K562 (cell line): ENCODE results near the gene EIF2S2. TPM values are rescaled to one million over a fixed set of nuclear protein-coding genes. Genes with fewer than 3 reads are reported as not detected.
A peak's percentile ranks its signal among the peaks of the same experiment; 100 is the strongest.

ENCODE experiments used
- ATAC-seq: fragments of 200-7000 bp; cut with Tn5 transposase; 3 replicates; pipeline ENCODE4 v1.9.1; 2020; ENCODE audit warnings: moderate library complexity
- BruUV-seq: library from RNA; stranded (reverse); fragments of 400-500 nt; replicated peaks from 2 replicates; lab custom pipeline; 2021; lab: Mats Ljungman, UMichigan
- CTCF ChIA-PET: fragments of 300-600 bp; formaldehyde crosslinking; extraction: SDS; loops from one replicate; lab custom pipeline; 2021; ENCODE audit warnings: low intra/inter-chr PET ratio; lab: Yijun Ruan, JAX
- POLR2A ChIA-PET: fragments of 300-600, 350-650 bp; sonication (Branson Sonifier 250); formaldehyde crosslinking; extraction: SDS; loops from one replicate; lab custom pipeline; 2021; ENCODE audit warnings: antibody characterized with exemption, inconsistent platforms; lab: Yijun Ruan, JAX
- DNase-seq, 4 experiments: peaks; one replicate each; pipeline versions ENCODE4 v3.0.0 to v3.0.0-alpha.2; 2011 to 2018; ENCODE audit warnings: low spot score in 3 of 4, mixed read lengths in 3 of 4; ENCODE audit errors: extremely low read depth in 1 of 4
- FAIRE-seq: peaks from 2 replicates; lab custom pipeline; 2011; peaks lifted over from hg19 to GRCh38; lab: Jason Lieb, UNC
- H2AFZ ChIP-seq: 2 replicates; pipeline ENCODE4 v1.6.0; 2011; ENCODE audit warnings: low read depth, low read length, control low read depth, inconsistent platforms
- H3K27ac ChIP-seq: fragments of 200-600 bp; 3 replicates; pipeline ENCODE4 v1.8.0; 2011; ENCODE audit warnings: low read depth, mild to moderate bottlenecking, control low read depth, inconsistent platforms, low read length, moderate library complexity, mixed read lengths; ENCODE audit errors: extremely low read depth
- H3K27me3 ChIP-seq, 2 experiments: fragments of 300-600 bp in 1 of 2; 2 replicates in 1 of 2; 3 replicates in 1 of 2; pipeline versions ENCODE4 v1.6.0 to v1.8.0; 2011; ENCODE audit warnings: inconsistent platforms in 2 of 2, low read length in 2 of 2, mild to moderate bottlenecking in 1 of 2, mixed read lengths in 1 of 2, moderate library complexity in 1 of 2; ENCODE audit not compliant: control insufficient read depth in 2 of 2, insufficient read depth in 2 of 2
- H3K36me3 ChIP-seq: fragments of 300-600 bp; 3 replicates; pipeline ENCODE4 v1.8.0; 2011; ENCODE audit warnings: mild to moderate bottlenecking, low read length, inconsistent platforms; ENCODE audit not compliant: control insufficient read depth, insufficient read depth
- H3K4me1 ChIP-seq, 2 experiments: fragments of 200-600 bp in 1 of 2; replicated peaks in 1 of 2; 2 replicates in 1 of 2; 3 replicates in 1 of 2; pipeline versions ENCODE4 v1.5.1 to v1.8.0; 2011; ENCODE audit warnings: inconsistent platforms in 2 of 2, low read length in 2 of 2, mild to moderate bottlenecking in 1 of 2, mixed read lengths in 1 of 2, moderate library complexity in 1 of 2; ENCODE audit not compliant: control insufficient read depth in 2 of 2, insufficient read depth in 2 of 2
- H3K4me2 ChIP-seq: 2 replicates; pipeline ENCODE4 v1.6.1; 2011; ENCODE audit warnings: low read length, control low read depth, inconsistent platforms, mixed read lengths; ENCODE audit not compliant: insufficient read depth
- H3K4me3 ChIP-seq: fragments of 200-600 bp; sonication (generic), shearing (Covaris generic); 2 replicates; pipeline ENCODE4 v1.5.1; 2016; ENCODE audit warnings: control low read depth, inconsistent platforms
- H3K79me2 ChIP-seq: fragments of 200-600 bp; 3 replicates; pipeline ENCODE4 v1.8.0; 2011; ENCODE audit warnings: low read length, inconsistent platforms; ENCODE audit not compliant: control insufficient read depth, insufficient read depth
- H3K9ac ChIP-seq, 2 experiments: 2 replicates each; pipeline versions ENCODE4 v1.6.0 to v1.6.1; 2011; ENCODE audit warnings: low read depth in 2 of 2, low read length in 2 of 2, control low read depth in 1 of 2, inconsistent platforms in 1 of 2, mild to moderate bottlenecking in 1 of 2, mixed read lengths in 1 of 2; ENCODE audit not compliant: insufficient read depth in 1 of 2
- H3K9me1 ChIP-seq: one replicate; pipeline ENCODE4 v1.6.0; 2011; ENCODE audit warnings: inconsistent platforms, mild to moderate bottlenecking, low read length, moderate library complexity; ENCODE audit not compliant: control insufficient read depth, insufficient read depth
- H3K9me3 ChIP-seq: replicated peaks from 2 replicates; pipeline ENCODE4 v1.5.1; 2011; ENCODE audit warnings: low read depth, low read length, inconsistent platforms; ENCODE audit not compliant: control insufficient read depth, insufficient read depth
- H4K20me1 ChIP-seq: replicated peaks from 2 replicates; pipeline ENCODE4 v1.6.1; 2011; ENCODE audit warnings: low read length, inconsistent platforms, mixed read lengths; ENCODE audit not compliant: control insufficient read depth, insufficient read depth
- CHD1 ChIP-seq: fragments of 200-600 bp; sonication (generic); IDR thresholded peaks from one replicate; pipeline ENCODE4 v1.6.1; 2012; ENCODE audit warnings: mild to moderate bottlenecking, moderate library complexity, low read length, inconsistent platforms
- ILF3 ChIP-seq: fragments of 450-650 bp; IDR thresholded peaks from 2 replicates; pipeline ENCODE4 v1.6.1; 2018; ENCODE audit warnings: antibody characterized with exemption, mild to moderate bottlenecking, moderate library complexity, borderline replicate concordance
- MEF2A ChIP-seq: IDR thresholded peaks from 2 replicates; pipeline ENCODE4 v1.6.1; 2011; ENCODE audit warnings: low read depth, mild to moderate bottlenecking, low read length, moderate library complexity; ENCODE audit not compliant: control insufficient read depth
- MEF2D ChIP-seq: conservative IDR thresholded peaks from 2 replicates; pipeline ENCODE4 v1.6.1; 2016; ENCODE audit warnings: low read depth, missing genetic modification characterization, missing compliant biosample characterization
- NCOA2 ChIP-seq, 2 experiments: fragments of 450-650 bp; IDR thresholded peaks; 2 replicates each; pipeline ENCODE4 v1.6.1; 2018; ENCODE audit warnings: mild to moderate bottlenecking in 2 of 2, moderate library complexity in 1 of 2; ENCODE audit not compliant: partially characterized antibody in 2 of 2
- NKRF ChIP-seq: fragments of 450-650 bp; IDR thresholded peaks from 2 replicates; pipeline ENCODE4 v1.6.1; 2016; ENCODE audit warnings: borderline replicate concordance
- STAG1 ChIP-seq: sonication (generic); formaldehyde crosslinking; IDR thresholded peaks from 2 replicates; pipeline ENCODE4 v1.5.0; 2020; ENCODE audit warnings: missing genetic modification reagents, borderline replicate concordance
- TBL1XR1 ChIP-seq, 2 experiments: IDR thresholded peaks; 2 replicates each; pipeline ENCODE4 v1.6.1; 2012; ENCODE audit warnings: improper control_type of control experiment in 2 of 2, low read length in 2 of 2, mild to moderate bottlenecking in 1 of 2
- USF1 ChIP-seq: sonication (generic); formaldehyde crosslinking; IDR thresholded peaks from 2 replicates; pipeline ENCODE4 v1.9.0; 2022; ENCODE audit warnings: mild to moderate bottlenecking, missing genetic modification reagents
- ZNF311 ChIP-seq: fragments of 250-450 bp; sonication (Bioruptor Pico); IDR thresholded peaks from 2 replicates; pipeline ENCODE4 v1.4.0; 2020; ENCODE audit warnings: mild to moderate bottlenecking, moderate library complexity
- WGBS: fragments of 100-300 bp; shearing (Covaris generic); methylation state at CpG from one replicate; pipeline ENCODE4 v1.1.6; 2016; ENCODE audit warnings: low coverage, mixed read lengths; ENCODE audit not compliant: insufficient coverage; ENCODE audit errors: missing lambda C conversion rate; 5-methylcytosine and 5-hydroxymethylcytosine counted together
- in situ Hi-C: fragments of 300-500 bp; cut with MboI; formaldehyde crosslinking; loops from 4 replicates; pipeline ENCODE4 v1.15.0; 2018; ENCODE audit warnings: inconsistent platforms, mixed read lengths
- intact Hi-C: fragments of 100-400 bp; cut with micrococcal nuclease; formaldehyde crosslinking; loops from 2 replicates; pipeline ENCODE4 v1.14.2; 2022
- polyA plus RNA-seq, 8 experiments: library from polyadenylated mRNA; depleted of rRNA in 4 of 8; stranded (reverse) in 5 of 8; unstranded in 3 of 8; fragments of >200 nt; fragmentation: Nextera tagmentation in 2 of 8; fragmentation: Illumina TruSeq in 1 of 8; extraction: Ambion mirVana in 2 of 8; extraction: Trizol in 1 of 8; gene quantifications; 2 replicates each; pipeline versions ENCODE4 v1.2.1 to v1.2.3, GENCODE V29; 2011 to 2014; ENCODE audit warnings: inconsistent platforms in 1 of 8, missing spikeins in 1 of 8
- total RNA-seq, 7 experiments: library from RNA; depleted of rRNA in 6 of 7; stranded (reverse); fragments of >200 nt in 6 of 7; fragmentation: Illumina TruSeq in 2 of 7; extraction: Trizol in 2 of 7; gene quantifications; 2 replicates each; pipeline versions ENCODE4 v1.2.1 to v1.2.3, GENCODE V29; 2011 to 2021; ENCODE audit warnings: low replicate concordance in 1 of 7

Gene EIF2S2
- total and polyA plus RNA-seq, 9 of the 15 experiments (the other 6 are each of a cell fraction or from before 2014, with no cell fraction given), result 79.7 to 220 (median 154) TPM

GRCh38 chr20:34084227-34084923 lies 27.7 kb downstream of the EIF2S2 start (continued):
- peak; percentile 40; the same call in 1 of the 2 replicates for TF ChIP-seq NKRF

DNA sequence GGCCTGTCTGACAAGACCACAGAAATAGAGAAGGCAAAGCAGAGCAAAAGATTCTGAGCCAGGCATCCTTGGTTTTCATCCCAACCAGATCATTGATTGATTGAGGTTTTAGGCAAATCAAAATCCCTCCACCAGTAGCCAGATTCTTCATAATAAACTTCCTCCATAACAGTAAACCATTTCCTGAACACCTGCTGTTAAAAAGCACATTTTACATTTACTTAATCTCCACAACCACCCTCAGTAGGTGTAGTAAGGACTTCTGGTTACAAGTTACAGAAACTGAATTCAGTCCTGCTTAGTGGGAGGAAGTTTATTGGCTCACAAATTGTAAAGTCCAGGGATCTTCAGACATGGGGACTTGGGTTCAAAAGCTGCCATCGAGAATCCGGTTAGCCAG lies 28.3 kb downstream of the EIF2S2 start:
- Histone ChIP-seq H4K20me1 (peaks cover 18% of the 10 kb centered on the region; the same call in 1 of the 2 replicates), H3K4me3 (no peak overlapping the region), H3K4me2 (no peak overlapping the region), H3K79me2 (peaks cover 20% of the 10 kb centered on the region; the same call in 2 of the 3 replicates), H3K9me1 (peaks cover 3% of the 10 kb centered on the region), H3K9ac (no peak overlapping the region), H3K27me3 (no peaks in the 10 kb centered on the region), H3K4me1 (peaks cover 35 to 39% of the 10 kb centered on the region in 2 experiments), H3K36me3 (peaks cover 72% of the 10 kb centered on the region), H3K27ac (no peak overlapping the region), H3K9me3 (no peaks in the 10 kb centered on the region), H2AFZ (no peak overlapping the region)
- BruUV-seq, result no TSS peak
- ChIA-PET CTCF (no interaction called here), POLR2A (interaction anchor here (1.3 to 2.2 kb wide), 3 partner anchors 12 to 28 kb away, joined by 5 to 9 read pairs (median 9); partner anchors contain the start of gene EIF2S2)
- in situ Hi-C loops (no loop called here), intact Hi-C loops (no loop called here)
- FAIRE-seq, result no peak
- no peak for DNase-seq
- WGBS, result 94% methylated on average over 2 of the region's 2 CpGs
- ATAC-seq, result no peak
- TF ChIP-seq USF1 (CRISPR knock-in tag) (no peak), TBL1XR1 (IDR thresholded peaks at IDR 0.05; ENCODE audit: low read length in 2 of 2) (no peak), MEF2D (no peak), MEF2A (no peak), ZNF311 (CRISPR knock-in tag) (no peak), ILF3 (no peak), CHD1 (no peak), STAG1 (CRISPR knock-in tag) (no peak), NCOA2 (IDR thresholded peaks at IDR 0.05; ENCODE audit: partially characterized antibody in 2 of 2) (no peak)
